Muscle of leg (tissue), 11 donors: ENCODE results near the gene USP46. TPM values are rescaled to one million over a fixed set of nuclear protein-coding genes. Genes with fewer than 3 reads are reported as not detected.

Experiments
- DNase-seq: peaks from one replicate; pipeline ENCODE4 v3.0.0; 2013
- H3K27ac ChIP-seq: one replicate; pipeline ENCODE4 v1.5.1; 2013; ENCODE audit warnings: mild to moderate bottlenecking, low read length, control low read depth
- H3K27me3 ChIP-seq: one replicate; pipeline ENCODE4 v1.6.1; 2013; ENCODE audit warnings: low read length; ENCODE audit not compliant: control insufficient read depth, insufficient read depth
- H3K36me3 ChIP-seq: one replicate; pipeline ENCODE4 v1.6.1; 2013; ENCODE audit warnings: low read length; ENCODE audit not compliant: control insufficient read depth, insufficient read depth
- H3K4me1 ChIP-seq: one replicate; pipeline ENCODE4 v1.6.1; 2013; ENCODE audit warnings: low read length; ENCODE audit not compliant: control insufficient read depth, insufficient read depth
- H3K4me3 ChIP-seq: one replicate; pipeline ENCODE4 v1.5.1; 2013; ENCODE audit warnings: low read length, control low read depth
- H3K9me3 ChIP-seq: replicated peaks from 2 replicates; pipeline ENCODE4 v1.6.1; 2013; ENCODE audit warnings: low read depth, low read length; ENCODE audit not compliant: control insufficient read depth
- WGBS: methylation state at CpG from one replicate; pipeline ENCODE4 v1.1.5; 2013; ENCODE audit warnings: missing lambda C conversion rate; ENCODE audit not compliant: insufficient coverage; 5-methylcytosine and 5-hydroxymethylcytosine counted together
- polyA plus RNA-seq, 8 donors: library from polyadenylated mRNA; unstranded; fragments of 120-200 nt; gene quantifications; one replicate each; pipeline versions ENCODE4 v1.2.1 to v1.2.3, GENCODE V29; 2013; ENCODE audit warnings: inconsistent platforms in 1 of 8, low replicate concordance in 1 of 8; ENCODE audit not compliant: insufficient read length in 8 of 8, insufficient read depth in 1 of 8
- total RNA-seq: library from RNA; stranded (reverse); fragments of 120-200 nt; gene quantifications from one replicate; pipeline ENCODE4 v1.2.4, GENCODE V29; 2013

The USP46 gene
- total and polyA plus RNA-seq, 9 donors, result 19.5 to 27.3 (median 25.3) TPM

- no peaks in the 10 kb centered on the region for H3K36me3 ChIP-seq
- WGBS, result no CpG with 5 or more reads among the region's 2 CpGs
- H3K4me1 ChIP-seq, result no peaks in the 10 kb centered on the region
- H3K4me3 ChIP-seq, result no peak overlapping the region
- no peak for DNase-seq
- no peaks in the 10 kb centered on the region for H3K9me3 ChIP-seq
- no peaks in the 10 kb centered on the region for H3K27me3 ChIP-seq
- H3K27ac ChIP-seq, result no peak overlapping the region
These were observed 92.7 kb downstream of the USP46 start for GRCh38 chr4:52566136-52567031.

- Histone ChIP-seq H3K9me3 (no peaks in the 10 kb centered on the region), H3K4me1 (no peaks in the 10 kb centered on the region), H3K4me3 (no peak overlapping the region), H3K27ac (no peak overlapping the region), H3K27me3 (no peaks in the 10 kb centered on the region), H3K36me3 (no peaks in the 10 kb centered on the region)
- DNase-seq, result no peak
- 90% methylated on average over 1 of the region's 1 CpG for WGBS
These were observed 98.2 kb downstream of the USP46 start for GRCh38 chr4:52560844-52561280.

DNA sequence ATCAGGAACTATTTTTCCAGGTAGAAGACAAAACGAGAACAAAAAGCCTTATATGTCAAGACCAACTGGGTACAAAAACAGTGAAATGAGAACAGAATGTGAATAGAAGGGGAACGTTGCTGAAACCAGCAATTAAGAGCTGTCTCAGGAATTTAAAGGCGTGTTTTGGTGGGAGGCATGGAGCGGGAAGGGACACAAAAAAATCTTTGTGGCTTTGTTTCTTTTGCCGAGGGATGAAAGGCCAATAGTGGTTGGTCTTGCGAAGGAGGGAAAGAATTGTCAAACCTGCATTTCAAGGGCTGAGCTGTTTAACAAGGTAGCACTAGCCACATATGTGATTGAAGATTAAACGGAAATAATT, 103.8 kb downstream of the USP46 start:
- no peaks in the 10 kb centered on the region for H3K36me3 ChIP-seq
- DNase-seq, result no peak
- H3K27me3 ChIP-seq, result no peaks in the 10 kb centered on the region
- no peak overlapping the region for H3K4me3 ChIP-seq
- WGBS, result 73% methylated on average over 5 of the region's 7 CpGs
- no peak overlapping the region for H3K27ac ChIP-seq
- H3K4me1 ChIP-seq, result no peaks in the 10 kb centered on the region
- H3K9me3 ChIP-seq, result no peaks in the 10 kb centered on the region

- 42% methylated on average over 1 of the region's 5 CpGs for WGBS
- H3K4me3 ChIP-seq, result no peak overlapping the region
- H3K27me3 ChIP-seq, result no peaks in the 10 kb centered on the region
- no peaks in the 10 kb centered on the region for H3K36me3 ChIP-seq
- H3K9me3 ChIP-seq, result no peaks in the 10 kb centered on the region
- no peak overlapping the region for H3K27ac ChIP-seq
- H3K4me1 ChIP-seq, result no peaks in the 10 kb centered on the region
- DNase-seq, result no peak
These were observed 104.3 kb downstream of the USP46 start for GRCh38 chr4:52554612-52555355.

GRCh38 chr4:52552778-52553177, 106.3 kb downstream of the USP46 start:
- no peak for DNase-seq
- no peaks in the 10 kb centered on the region for H3K4me1 ChIP-seq
- 64% methylated on average over 2 of the region's 5 CpGs for WGBS

DNA sequence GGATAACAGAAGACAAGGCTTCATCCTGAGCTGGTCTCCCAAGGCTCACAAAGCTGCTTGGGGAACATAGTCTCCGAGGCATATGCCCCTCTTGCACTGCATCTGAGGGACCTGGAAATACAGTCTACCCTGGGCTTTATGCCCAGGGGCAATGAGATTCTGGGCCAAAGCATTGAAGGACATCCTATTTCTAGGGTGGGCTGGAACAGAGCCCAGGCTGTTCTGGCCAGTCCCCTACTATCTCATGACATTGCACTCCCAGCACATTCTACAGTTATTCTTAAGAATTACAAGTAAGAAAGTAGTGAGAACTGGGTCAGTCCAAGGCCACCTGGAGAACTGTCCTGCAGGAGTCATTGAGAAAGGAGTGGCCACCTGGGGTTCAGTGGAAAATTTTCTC, 107.6 kb downstream of the USP46 start:
- H3K36me3 ChIP-seq, result no peaks in the 10 kb centered on the region
- DNase-seq, result peak; percentile 4
- 63% methylated on average over 1 of the region's 1 CpG for WGBS
- no peaks in the 10 kb centered on the region for H3K4me1 ChIP-seq
- no peaks in the 10 kb centered on the region for H3K27me3 ChIP-seq
- H3K9me3 ChIP-seq, result no peaks in the 10 kb centered on the region
- H3K4me3 ChIP-seq, result no peak overlapping the region
- H3K27ac ChIP-seq, result no peak overlapping the region

More at GRCh38 chr4:52552778-52553177, 106.3 kb downstream of the USP46 start:
- Histone ChIP-seq H3K27me3 (no peaks in the 10 kb centered on the region), H3K36me3 (no peaks in the 10 kb centered on the region), H3K27ac (no peak overlapping the region), H3K9me3 (no peaks in the 10 kb centered on the region), H3K4me3 (no peak overlapping the region)

- Histone ChIP-seq H3K36me3 (no peaks in the 10 kb centered on the region), H3K4me1 (no peaks in the 10 kb centered on the region), H3K4me3 (no peak overlapping the region), H3K27ac (no peak overlapping the region), H3K9me3 (no peaks in the 10 kb centered on the region), H3K27me3 (no peaks in the 10 kb centered on the region)
- 67% methylated on average over 3 of the region's 3 CpGs for WGBS
- DNase-seq, result no peak
These were observed 108.9 kb downstream of the USP46 start for GRCh38 chr4:52550186-52550585.

DNA sequence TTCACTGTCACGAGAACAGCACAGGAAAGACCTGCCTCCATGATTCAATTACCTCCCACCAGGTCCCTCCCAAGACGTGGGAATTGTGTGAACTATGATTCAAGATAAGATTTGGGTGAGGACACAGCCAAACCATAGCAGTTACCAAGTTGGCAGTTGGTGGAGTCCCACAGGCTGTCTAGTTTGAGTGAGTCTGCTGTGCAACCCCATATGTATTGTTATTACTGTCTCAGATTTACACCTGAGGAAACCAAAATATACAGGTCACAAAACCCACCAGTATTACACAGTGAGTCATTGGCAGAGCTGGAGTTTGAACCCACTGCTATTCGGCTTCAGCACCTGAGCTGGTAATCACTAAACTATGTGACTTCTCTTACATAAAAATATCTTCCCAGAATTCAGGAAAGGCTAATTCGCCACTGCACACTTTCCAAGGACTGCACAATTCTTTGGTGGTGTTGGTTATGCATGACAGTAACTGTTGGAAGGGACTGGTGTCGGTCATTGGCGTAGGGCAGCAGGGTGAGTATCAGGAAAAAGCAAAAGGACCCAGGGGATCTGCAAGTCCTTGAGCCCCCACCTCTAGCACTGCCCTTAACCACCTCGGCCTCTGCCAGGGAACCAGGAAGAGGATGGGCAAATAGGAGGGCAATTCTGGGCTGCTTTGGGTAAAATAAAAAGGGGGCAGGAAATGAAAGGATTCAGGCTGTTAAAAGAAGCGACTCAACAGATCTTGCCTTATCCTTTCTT, 110.1 kb downstream of the USP46 start:
- Histone ChIP-seq H3K4me3 (no peak overlapping the region), H3K27me3 (no peaks in the 10 kb centered on the region), H3K36me3 (no peaks in the 10 kb centered on the region), H3K9me3 (no peaks in the 10 kb centered on the region), H3K4me1 (no peaks in the 10 kb centered on the region), H3K27ac (no peak overlapping the region)
- no CpG with 5 or more reads among the region's 8 CpGs for WGBS
- DNase-seq, result no peak

DNA sequence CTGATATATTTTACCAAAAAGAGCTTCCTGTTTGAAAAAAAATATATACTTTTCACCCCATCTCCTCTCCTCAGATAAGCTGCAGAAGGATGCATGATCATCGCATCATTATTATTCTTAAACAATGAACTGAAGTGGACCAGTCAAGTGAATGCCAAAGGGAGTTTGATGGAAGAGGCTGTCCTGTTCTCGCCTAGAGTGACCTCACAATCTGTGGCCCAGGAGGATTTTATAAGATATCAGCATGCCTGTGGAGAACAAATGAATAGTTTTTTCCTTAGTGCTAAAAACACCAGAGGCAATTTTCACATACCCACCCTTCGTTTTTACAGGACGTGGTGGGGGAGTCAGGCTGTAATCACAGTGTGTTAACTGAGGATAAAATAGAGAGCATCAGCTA, 112.7 kb downstream of the USP46 start:
- no CpG with 5 or more reads among the region's 4 CpGs for WGBS
- Histone ChIP-seq H3K4me1 (no peaks in the 10 kb centered on the region), H3K27me3 (no peaks in the 10 kb centered on the region), H3K9me3 (no peaks in the 10 kb centered on the region), H3K36me3 (no peaks in the 10 kb centered on the region), H3K4me3 (no peak overlapping the region), H3K27ac (no peak overlapping the region)
- no peak for DNase-seq
